K562 (cell line): ENCODE measurements around the gene SMOC2.

Experiments used
- ZNF124 ChIP-seq: sonication (generic); formaldehyde crosslinking; IDR thresholded peaks from 2 replicates; pipeline ENCODE4 v1.8.1; 2022; ENCODE audit warnings: missing genetic modification reagents
- TF ChIP-seq, protein P1 (sequence below): fragments of 450-650 bp; IDR thresholded peaks from 2 replicates; pipeline ENCODE4 v1.6.1; 2016; ENCODE audit warnings: mild to moderate bottlenecking, moderate library complexity

- TF ChIP-seq, protein P1, sequence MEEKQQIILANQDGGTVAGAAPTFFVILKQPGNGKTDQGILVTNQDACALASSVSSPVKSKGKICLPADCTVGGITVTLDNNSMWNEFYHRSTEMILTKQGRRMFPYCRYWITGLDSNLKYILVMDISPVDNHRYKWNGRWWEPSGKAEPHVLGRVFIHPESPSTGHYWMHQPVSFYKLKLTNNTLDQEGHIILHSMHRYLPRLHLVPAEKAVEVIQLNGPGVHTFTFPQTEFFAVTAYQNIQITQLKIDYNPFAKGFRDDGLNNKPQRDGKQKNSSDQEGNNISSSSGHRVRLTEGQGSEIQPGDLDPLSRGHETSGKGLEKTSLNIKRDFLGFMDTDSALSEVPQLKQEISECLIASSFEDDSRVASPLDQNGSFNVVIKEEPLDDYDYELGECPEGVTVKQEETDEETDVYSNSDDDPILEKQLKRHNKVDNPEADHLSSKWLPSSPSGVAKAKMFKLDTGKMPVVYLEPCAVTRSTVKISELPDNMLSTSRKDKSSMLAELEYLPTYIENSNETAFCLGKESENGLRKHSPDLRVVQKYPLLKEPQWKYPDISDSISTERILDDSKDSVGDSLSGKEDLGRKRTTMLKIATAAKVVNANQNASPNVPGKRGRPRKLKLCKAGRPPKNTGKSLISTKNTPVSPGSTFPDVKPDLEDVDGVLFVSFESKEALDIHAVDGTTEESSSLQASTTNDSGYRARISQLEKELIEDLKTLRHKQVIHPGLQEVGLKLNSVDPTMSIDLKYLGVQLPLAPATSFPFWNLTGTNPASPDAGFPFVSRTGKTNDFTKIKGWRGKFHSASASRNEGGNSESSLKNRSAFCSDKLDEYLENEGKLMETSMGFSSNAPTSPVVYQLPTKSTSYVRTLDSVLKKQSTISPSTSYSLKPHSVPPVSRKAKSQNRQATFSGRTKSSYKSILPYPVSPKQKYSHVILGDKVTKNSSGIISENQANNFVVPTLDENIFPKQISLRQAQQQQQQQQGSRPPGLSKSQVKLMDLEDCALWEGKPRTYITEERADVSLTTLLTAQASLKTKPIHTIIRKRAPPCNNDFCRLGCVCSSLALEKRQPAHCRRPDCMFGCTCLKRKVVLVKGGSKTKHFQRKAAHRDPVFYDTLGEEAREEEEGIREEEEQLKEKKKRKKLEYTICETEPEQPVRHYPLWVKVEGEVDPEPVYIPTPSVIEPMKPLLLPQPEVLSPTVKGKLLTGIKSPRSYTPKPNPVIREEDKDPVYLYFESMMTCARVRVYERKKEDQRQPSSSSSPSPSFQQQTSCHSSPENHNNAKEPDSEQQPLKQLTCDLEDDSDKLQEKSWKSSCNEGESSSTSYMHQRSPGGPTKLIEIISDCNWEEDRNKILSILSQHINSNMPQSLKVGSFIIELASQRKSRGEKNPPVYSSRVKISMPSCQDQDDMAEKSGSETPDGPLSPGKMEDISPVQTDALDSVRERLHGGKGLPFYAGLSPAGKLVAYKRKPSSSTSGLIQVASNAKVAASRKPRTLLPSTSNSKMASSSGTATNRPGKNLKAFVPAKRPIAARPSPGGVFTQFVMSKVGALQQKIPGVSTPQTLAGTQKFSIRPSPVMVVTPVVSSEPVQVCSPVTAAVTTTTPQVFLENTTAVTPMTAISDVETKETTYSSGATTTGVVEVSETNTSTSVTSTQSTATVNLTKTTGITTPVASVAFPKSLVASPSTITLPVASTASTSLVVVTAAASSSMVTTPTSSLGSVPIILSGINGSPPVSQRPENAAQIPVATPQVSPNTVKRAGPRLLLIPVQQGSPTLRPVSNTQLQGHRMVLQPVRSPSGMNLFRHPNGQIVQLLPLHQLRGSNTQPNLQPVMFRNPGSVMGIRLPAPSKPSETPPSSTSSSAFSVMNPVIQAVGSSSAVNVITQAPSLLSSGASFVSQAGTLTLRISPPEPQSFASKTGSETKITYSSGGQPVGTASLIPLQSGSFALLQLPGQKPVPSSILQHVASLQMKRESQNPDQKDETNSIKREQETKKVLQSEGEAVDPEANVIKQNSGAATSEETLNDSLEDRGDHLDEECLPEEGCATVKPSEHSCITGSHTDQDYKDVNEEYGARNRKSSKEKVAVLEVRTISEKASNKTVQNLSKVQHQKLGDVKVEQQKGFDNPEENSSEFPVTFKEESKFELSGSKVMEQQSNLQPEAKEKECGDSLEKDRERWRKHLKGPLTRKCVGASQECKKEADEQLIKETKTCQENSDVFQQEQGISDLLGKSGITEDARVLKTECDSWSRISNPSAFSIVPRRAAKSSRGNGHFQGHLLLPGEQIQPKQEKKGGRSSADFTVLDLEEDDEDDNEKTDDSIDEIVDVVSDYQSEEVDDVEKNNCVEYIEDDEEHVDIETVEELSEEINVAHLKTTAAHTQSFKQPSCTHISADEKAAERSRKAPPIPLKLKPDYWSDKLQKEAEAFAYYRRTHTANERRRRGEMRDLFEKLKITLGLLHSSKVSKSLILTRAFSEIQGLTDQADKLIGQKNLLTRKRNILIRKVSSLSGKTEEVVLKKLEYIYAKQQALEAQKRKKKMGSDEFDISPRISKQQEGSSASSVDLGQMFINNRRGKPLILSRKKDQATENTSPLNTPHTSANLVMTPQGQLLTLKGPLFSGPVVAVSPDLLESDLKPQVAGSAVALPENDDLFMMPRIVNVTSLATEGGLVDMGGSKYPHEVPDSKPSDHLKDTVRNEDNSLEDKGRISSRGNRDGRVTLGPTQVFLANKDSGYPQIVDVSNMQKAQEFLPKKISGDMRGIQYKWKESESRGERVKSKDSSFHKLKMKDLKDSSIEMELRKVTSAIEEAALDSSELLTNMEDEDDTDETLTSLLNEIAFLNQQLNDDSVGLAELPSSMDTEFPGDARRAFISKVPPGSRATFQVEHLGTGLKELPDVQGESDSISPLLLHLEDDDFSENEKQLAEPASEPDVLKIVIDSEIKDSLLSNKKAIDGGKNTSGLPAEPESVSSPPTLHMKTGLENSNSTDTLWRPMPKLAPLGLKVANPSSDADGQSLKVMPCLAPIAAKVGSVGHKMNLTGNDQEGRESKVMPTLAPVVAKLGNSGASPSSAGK = no peak
- TF ChIP-seq ZNF124 (CRISPR knock-in tag) = no peak
Observed at GRCh38 chr6:168400037-168400436, 40.9 kb upstream of the SMOC2 start.
